Endothelial cell of umbilical vein (primary cell): ENCODE data around the gene GCNT1. TPM values are rescaled to one million over a fixed set of nuclear protein-coding genes. Genes with fewer than 3 reads are reported as not detected.

Experiments used
- BruUV-seq: library from RNA; stranded (reverse); fragments of 400-500 nt; replicated peaks from 2 replicates; lab custom pipeline; 2021; lab: Mats Ljungman, UMichigan
- CTCF ChIA-PET: fragments of 300-600, 350-600 bp; sonication (Branson Sonifier 250); formaldehyde crosslinking; loops from one replicate; lab custom pipeline; 2021; ENCODE audit warnings: antibody characterized with exemption, inconsistent platforms; lab: Charles Lee
- POLR2A ChIA-PET: fragments of 300-600, 350-600 bp; sonication (Branson Sonifier 250); formaldehyde crosslinking; loops from one replicate; lab custom pipeline; 2021; ENCODE audit warnings: antibody characterized with exemption, inconsistent platforms; lab: Charles Lee
- DNase-seq: peaks from one replicate; pipeline ENCODE4 v3.0.0-alpha.2; 2011; ENCODE audit warnings: low read depth, low spot score
- FAIRE-seq: peaks from 2 replicates; lab custom pipeline; 2011; peaks lifted over from hg19 to GRCh38; lab: Jason Lieb, UNC
- H2AFZ ChIP-seq: 2 replicates; pipeline ENCODE4 v1.6.0; 2012; ENCODE audit warnings: low read depth, low read length, control low read depth, inconsistent platforms
- H3K27ac ChIP-seq: 2 replicates; pipeline ENCODE4 v1.5.1; 2011; ENCODE audit warnings: low read depth, mild to moderate bottlenecking, control low read depth, low read length, moderate library complexity; ENCODE audit not compliant: insufficient read depth
- H3K27me3 ChIP-seq, 2 experiments: 2 replicates each; pipeline versions ENCODE4 v1.6.0 to v1.6.1; 2011; ENCODE audit warnings: low read length in 2 of 2, mixed read lengths in 1 of 2; ENCODE audit not compliant: control insufficient read depth in 2 of 2, insufficient read depth in 2 of 2
- H3K36me3 ChIP-seq, 2 experiments: 2 replicates in 1 of 2; 3 replicates in 1 of 2; pipeline ENCODE4 v1.5.1; 2011; ENCODE audit warnings: low read length in 2 of 2, mild to moderate bottlenecking in 1 of 2, moderate library complexity in 1 of 2; ENCODE audit not compliant: control insufficient read depth in 2 of 2, insufficient read depth in 2 of 2; ENCODE audit errors: extremely low read depth in 1 of 2
- H3K4me1 ChIP-seq: 3 replicates; pipeline ENCODE4 v1.5.1; 2011; ENCODE audit warnings: mild to moderate bottlenecking, low read length; ENCODE audit not compliant: control insufficient read depth, insufficient read depth; ENCODE audit errors: extremely low read depth
- H3K4me2 ChIP-seq: 2 replicates; pipeline ENCODE4 v1.6.1; 2011; ENCODE audit warnings: low read length, control low read depth, mixed read lengths; ENCODE audit not compliant: insufficient read depth
- H3K4me3 ChIP-seq, 3 experiments: fragments of 200-600 bp in 1 of 3; sonication (generic), shearing (Covaris generic) in 1 of 3; replicated peaks in 1 of 3; 2 replicates each; pipeline ENCODE4 v1.5.1; 2011 to 2016; ENCODE audit warnings: control low read depth in 3 of 3, low read length in 3 of 3, mild to moderate bottlenecking in 2 of 3, inconsistent platforms in 1 of 3, low read depth in 1 of 3, moderate library complexity in 1 of 3; ENCODE audit not compliant: insufficient read depth in 1 of 3
- H3K79me2 ChIP-seq: 2 replicates; pipeline ENCODE4 v1.6.0; 2012; ENCODE audit warnings: low read length, inconsistent platforms; ENCODE audit not compliant: control insufficient read depth, insufficient read depth
- H3K9ac ChIP-seq: replicated peaks from 2 replicates; pipeline ENCODE3; 2011; ENCODE audit warnings: low read length, control low read depth; ENCODE audit not compliant: insufficient read depth; ENCODE audit errors: extremely low read depth
- H3K9me1 ChIP-seq: replicated peaks from 3 replicates; pipeline ENCODE4 v1.6.0; 2011; ENCODE audit warnings: mild to moderate bottlenecking, low read length; ENCODE audit not compliant: control insufficient read depth, insufficient read depth; ENCODE audit errors: extremely low read depth
- H3K9me3 ChIP-seq: replicated peaks from 2 replicates; pipeline ENCODE4 v1.5.1; 2012; ENCODE audit warnings: low read length, inconsistent platforms; ENCODE audit not compliant: control insufficient read depth, insufficient read depth
- H4K20me1 ChIP-seq: replicated peaks from 2 replicates; pipeline ENCODE3; 2011; ENCODE audit warnings: mild to moderate bottlenecking, low read length; ENCODE audit not compliant: control insufficient read depth, insufficient read depth; ENCODE audit errors: extremely low read depth
- EZH2 ChIP-seq: IDR thresholded peaks from 2 replicates; pipeline ENCODE4 v1.6.1; 2012; ENCODE audit warnings: borderline replicate concordance, low read depth, mild to moderate bottlenecking, moderate library complexity, low read length, inconsistent platforms; ENCODE audit not compliant: severe bottlenecking
- FOS ChIP-seq: IDR thresholded peaks from 2 replicates; pipeline ENCODE4 v1.6.1; 2011; ENCODE audit warnings: mild to moderate bottlenecking, low read length, moderate library complexity, borderline replicate concordance; ENCODE audit not compliant: insufficient read depth
- GATA2 ChIP-seq: IDR thresholded peaks from 2 replicates; pipeline ENCODE4 v1.7.0; 2011; ENCODE audit warnings: low read depth, mild to moderate bottlenecking, moderate library complexity, mixed read lengths, low read length; ENCODE audit not compliant: insufficient read length, insufficient read depth
- JUN ChIP-seq: IDR thresholded peaks from 2 replicates; pipeline ENCODE4 v1.6.1; 2011; ENCODE audit warnings: borderline replicate concordance, low read depth; ENCODE audit not compliant: insufficient read length, insufficient read depth
- MAX ChIP-seq: IDR thresholded peaks from 2 replicates; pipeline ENCODE4 v1.6.1; 2011; ENCODE audit not compliant: insufficient read depth, insufficient read length
- MYC ChIP-seq: IDR thresholded peaks from one replicate; pipeline ENCODE4 v1.6.1; 2011; ENCODE audit warnings: mild to moderate bottlenecking, low read depth, low read length
- POLR2A ChIP-seq: IDR thresholded peaks from 2 replicates; pipeline ENCODE4 v1.6.1; 2012; ENCODE audit warnings: low read depth, mild to moderate bottlenecking, control low read depth, low read length
- POLR2AphosphoS5 ChIP-seq: IDR thresholded peaks from 2 replicates; pipeline ENCODE4 v1.6.1; 2012; ENCODE audit warnings: low read depth, mild to moderate bottlenecking, control low read depth, low read length, moderate library complexity; ENCODE audit not compliant: insufficient read depth
- dilution Hi-C: fragments of 300-500 bp; cut with MboI; formaldehyde crosslinking; loops from one replicate; pipeline ENCODE4 v1.15.0; 2019; ENCODE audit warnings: low sequenced_read_pairs; ENCODE audit not compliant: extremely low pct_ligation_motif_present
- intact Hi-C: fragments of 100-400 bp; cut with micrococcal nuclease; formaldehyde crosslinking; loops from one replicate; pipeline ENCODE4 v1.10.0; 2022
- polyA plus RNA-seq, 4 experiments: library from polyadenylated mRNA; depleted of rRNA in 3 of 4; stranded (reverse) in 3 of 4; unstranded in 1 of 4; fragments of >200 nt; gene quantifications; 2 replicates each; pipeline versions ENCODE4 v1.2.1 to v1.2.3, GENCODE V29; 2011 to 2012; ENCODE audit warnings: missing spikeins in 1 of 4
- total RNA-seq: library from RNA; stranded (reverse); gene quantifications from 2 replicates; pipeline ENCODE4 v1.2.3, GENCODE V29; 2021
- TF ChIP-seq, protein P1 (sequence below), 2 donors: IDR thresholded peaks; 1 replicate in 1 of 2; 2 replicates in 1 of 2; pipeline ENCODE4 v1.5.1; 2011; ENCODE audit warnings: low read length in 2 of 2, mild to moderate bottlenecking in 2 of 2, moderate library complexity in 2 of 2, control low read depth in 1 of 2, inconsistent platforms in 1 of 2, low read depth in 1 of 2; ENCODE audit not compliant: insufficient read depth in 1 of 2; ENCODE audit errors: extremely low read depth in 1 of 2

The GCNT1 gene
- total and polyA plus RNA-seq, 2 donors (not counting 3 experiments of a cell fraction or from before 2014, with no cell fraction given), result 18.1 to 30.9 TPM

- H3K36me3 ChIP-seq, result no peaks in the 10 kb centered on the region
- H4K20me1 ChIP-seq, result no peaks in the 10 kb centered on the region
- no peaks in the 10 kb centered on the region for H3K27me3 ChIP-seq
- no peak overlapping the region for H3K9ac ChIP-seq
- H3K9me3 ChIP-seq, result no peaks in the 10 kb centered on the region
- no peak overlapping the region for H3K4me2 ChIP-seq
- no peak for TF ChIP-seq FOS
- no peak for TF ChIP-seq MAX
- TF ChIP-seq, protein P1, sequence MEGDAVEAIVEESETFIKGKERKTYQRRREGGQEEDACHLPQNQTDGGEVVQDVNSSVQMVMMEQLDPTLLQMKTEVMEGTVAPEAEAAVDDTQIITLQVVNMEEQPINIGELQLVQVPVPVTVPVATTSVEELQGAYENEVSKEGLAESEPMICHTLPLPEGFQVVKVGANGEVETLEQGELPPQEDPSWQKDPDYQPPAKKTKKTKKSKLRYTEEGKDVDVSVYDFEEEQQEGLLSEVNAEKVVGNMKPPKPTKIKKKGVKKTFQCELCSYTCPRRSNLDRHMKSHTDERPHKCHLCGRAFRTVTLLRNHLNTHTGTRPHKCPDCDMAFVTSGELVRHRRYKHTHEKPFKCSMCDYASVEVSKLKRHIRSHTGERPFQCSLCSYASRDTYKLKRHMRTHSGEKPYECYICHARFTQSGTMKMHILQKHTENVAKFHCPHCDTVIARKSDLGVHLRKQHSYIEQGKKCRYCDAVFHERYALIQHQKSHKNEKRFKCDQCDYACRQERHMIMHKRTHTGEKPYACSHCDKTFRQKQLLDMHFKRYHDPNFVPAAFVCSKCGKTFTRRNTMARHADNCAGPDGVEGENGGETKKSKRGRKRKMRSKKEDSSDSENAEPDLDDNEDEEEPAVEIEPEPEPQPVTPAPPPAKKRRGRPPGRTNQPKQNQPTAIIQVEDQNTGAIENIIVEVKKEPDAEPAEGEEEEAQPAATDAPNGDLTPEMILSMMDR (IDR thresholded peaks at IDR 0.05; ENCODE audit: extremely low read depth in 1 of 2, insufficient read depth in 1 of 2, low read depth in 1 of 2, low read length in 2 of 2), result no peak
- no peak for TF ChIP-seq EZH2
- no peak for TF ChIP-seq POLR2AphosphoS5
- TF ChIP-seq POLR2A, result no peak
- TF ChIP-seq GATA2, result no peak
- TF ChIP-seq MYC, result no peak
- no peak for TF ChIP-seq JUN
- H3K4me1 ChIP-seq, result no peaks in the 10 kb centered on the region
- H3K4me3 ChIP-seq, result no peak overlapping the region
- no peak overlapping the region for H3K27ac ChIP-seq
- BruUV-seq, result no TSS peak
- ChIA-PET POLR2A (no interaction called here), CTCF (interaction anchor here (1.4 to 1.9 kb wide), 3 partner anchors 14 to 225 kb away, joined by 3 to 8 read pairs (median 3); no protein-coding TSS in a partner anchor)
- no peaks in the 10 kb centered on the region for H3K9me1 ChIP-seq
- H2AFZ ChIP-seq, result no peak overlapping the region
- FAIRE-seq (no peak), DNase-seq (no peak)
- dilution Hi-C loops (no loop called here), intact Hi-C loops (no loop called here)
- H3K79me2 ChIP-seq, result no peaks in the 10 kb centered on the region
Measured at GRCh38 chr9:76433406-76433805, 25.6 kb upstream of the GCNT1 start.
